HG03196 (cell line): ENCODE data around the gene TMEM255B.

Experiments
- ATAC-seq: cut with Tn5 transposase; IDR thresholded peaks from one replicate; pipeline ENCODE4 v1.9.1; 2021; ENCODE audit not compliant: unreplicated experiment

TMEM255B gene

GRCh38 chr13:113801289-113801961 lies 42.4 kb downstream of the TMEM255B start:
- no peak for ATAC-seq

GRCh38 chr13:113802090-113802531 lies 43.1 kb downstream of the TMEM255B start:
- ATAC-seq = no peak

GRCh38 chr13:113802761-113803160 lies 43.7 kb downstream of the TMEM255B start:
- no peak for ATAC-seq

GRCh38 chr13:113803409-113804016 lies 44.5 kb downstream of the TMEM255B start:
- no peak for ATAC-seq

GRCh38 chr13:113804017-113804702 lies 45.1 kb downstream of the TMEM255B start:
- ATAC-seq = no peak

GRCh38 chr13:113804703-113805430 lies 45.8 kb downstream of the TMEM255B start:
- ATAC-seq = no peak

GRCh38 chr13:113805431-113806103 lies 46.5 kb downstream of the TMEM255B start:
- no peak for ATAC-seq

- ATAC-seq = no peak
Measured at GRCh38 chr13:113806104-113806471, 47.1 kb downstream of the TMEM255B start.

- ATAC-seq = no peak
Measured at GRCh38 chr13:113806526-113806925, 47.5 kb downstream of the TMEM255B start.

- no peak for ATAC-seq
Measured at GRCh38 chr13:113808058-113808834, 49.2 kb downstream of the TMEM255B start.

- ATAC-seq = no peak
Measured at GRCh38 chr13:113809934-113810333, 50.9 kb downstream of the TMEM255B start.

- no peak for ATAC-seq
Measured at GRCh38 chr13:113810640-113811039, 51.6 kb downstream of the TMEM255B start.

GRCh38 chr13:113811081-113811928 lies 52.3 kb downstream of the TMEM255B start:
- ATAC-seq = no peak

GRCh38 chr13:113812178-113813040 lies 53.4 kb downstream of the TMEM255B start:
- no peak for ATAC-seq

GRCh38 chr13:113813070-113813748 lies 54.2 kb downstream of the TMEM255B start:
- no peak for ATAC-seq

GRCh38 chr13:113813749-113814434 lies 54.9 kb downstream of the TMEM255B start:
- no peak for ATAC-seq

GRCh38 chr13:113814435-113814821 lies 55.4 kb downstream of the TMEM255B start:
- no peak for ATAC-seq
